Kidney (tissue), 14 donors: ENCODE measurements around the gene DDX55. TPM values are rescaled to one million over a fixed set of nuclear protein-coding genes. Genes with fewer than 3 reads are reported as not detected.
"Not testable (repeated sequence)": the region's sequence is repeated elsewhere in the genome, so short reads cannot be mapped to it uniquely, and the experiment has no call there.

Source experiments
- DNase-seq, 5 donors: peaks; one replicate each; pipeline ENCODE4 v3.0.0-alpha.2; 2013 to 2020
- FAIRE-seq: peaks from 2 replicates; lab custom pipeline; 2012; peaks lifted over from hg19 to GRCh38; lab: Jason Lieb, UNC
- H3K27ac ChIP-seq, 2 donors: one replicate each; pipeline ENCODE4 v1.7.0; 2013; ENCODE audit warnings: low read depth in 2 of 2, low read length in 2 of 2, inconsistent platforms in 1 of 2
- H3K27me3 ChIP-seq: one replicate; pipeline ENCODE4 v1.7.1; 2013; ENCODE audit warnings: low read length, inconsistent platforms; ENCODE audit not compliant: control insufficient read depth, insufficient read depth
- H3K36me3 ChIP-seq, 3 donors: one replicate each; pipeline versions ENCODE4 v1.7.0 to v1.7.1; 2013; ENCODE audit warnings: low read length in 3 of 3, control low read depth in 1 of 3, inconsistent platforms in 1 of 3; ENCODE audit not compliant: insufficient read depth in 3 of 3, control insufficient read depth in 2 of 3
- H3K4me1 ChIP-seq, 3 donors: one replicate each; pipeline versions ENCODE4 v1.7.0 to v1.7.1; 2013; ENCODE audit warnings: low read length in 3 of 3, inconsistent platforms in 1 of 3, low read depth in 1 of 3; ENCODE audit not compliant: control insufficient read depth in 2 of 3, insufficient read depth in 2 of 3
- H3K4me3 ChIP-seq, 3 donors: one replicate each; pipeline versions ENCODE4 v1.7.0 to v1.8.1; 2013; ENCODE audit warnings: low read length in 3 of 3, control low read depth in 1 of 3, inconsistent platforms in 1 of 3
- H3K9ac ChIP-seq, 3 donors: one replicate each; pipeline versions ENCODE4 v1.7.0 to v1.7.1; 2013; ENCODE audit warnings: low read length in 3 of 3, control low read depth in 1 of 3, inconsistent platforms in 1 of 3
- H3K9me3 ChIP-seq, 3 donors: one replicate each; pipeline versions ENCODE4 v1.7.0 to v1.7.1; 2013; ENCODE audit warnings: low read length in 3 of 3, control low read depth in 1 of 3, inconsistent platforms in 1 of 3; ENCODE audit not compliant: control insufficient read depth in 2 of 3, insufficient read depth in 1 of 3
- CTCF ChIP-seq: IDR thresholded peaks from 3 replicates; pipeline ENCODE4 v1.5.1; 2012; ENCODE audit warnings: mild to moderate bottlenecking, moderate library complexity, borderline replicate concordance; ENCODE audit not compliant: insufficient read depth; ENCODE audit errors: extremely low read depth
- intact Hi-C: fragments of 100-400 bp; cut with DNase I; formaldehyde crosslinking; loops from one replicate; pipeline ENCODE4 v1.11.1; 2022
- polyA plus RNA-seq: library from polyadenylated mRNA; stranded (reverse); fragments of 350-450 nt; fragmentation: Illumina TruSeq; extraction: RNeasy Lipid Tissue Mini Kit (QIAGEN cat#74804); gene quantifications from one replicate; pipeline ENCODE4 v1.2.3, GENCODE V29; 2014; ENCODE audit warnings: low read depth, low replicate concordance; ENCODE audit not compliant: insufficient read depth
- total RNA-seq: library from RNA; stranded (reverse); fragmentation: NEBNext Ultra II Directional; extraction: Animal tissue kit (Norgen Biotek cat#: 25700); gene quantifications from one replicate; pipeline ENCODE4 v1.2.1, GENCODE V29; 2021
- donor health status: control.
- donor health status: control.
- donor health status: control.
- donor health status: control.
- donor health status: control.
- donor health status: DM: yes; HTN: yes; CAD: no.
- donor health status: Normal renal cell carcinoma (clear cell type).

DDX55 gene
- total and polyA plus RNA-seq, 2 donors from 2014 or later: 9.2 to 20.3 TPM

GRCh38 chr12:123599310-123599709 is 2.6 kb upstream of the DDX55 start:
- Histone ChIP-seq H3K27me3 (no peaks in the 10 kb centered on the region), H3K9me3 (no peaks in the 10 kb centered on the region), H3K4me1 (peaks cover 0 to 12% (median 5%) of the 10 kb centered on the region in 3 donors), H3K9ac (no peak overlapping the region), H3K4me3 (no peak overlapping the region), H3K36me3 (peaks cover 9 to 22% (median 12%) of the 10 kb centered on the region in 3 donors), H3K27ac (no peak overlapping the region)
- DNase-seq: no peak
- no peak for TF ChIP-seq CTCF
- no peak for FAIRE-seq
- intact Hi-C loops: no loop called here

- DNase-seq: no peak
- no peak overlapping the region for H3K9ac ChIP-seq
- no peaks in the 10 kb centered on the region for H3K9me3 ChIP-seq
- H3K36me3 ChIP-seq: peaks cover 9 to 22% (median 12%) of the 10 kb centered on the region in 3 donors
- H3K4me1 ChIP-seq: peaks cover 0 to 12% (median 5%) of the 10 kb centered on the region in 3 donors
- H3K4me3 ChIP-seq: no peak overlapping the region
- intact Hi-C loops: no loop called here
- FAIRE-seq: no peak
- H3K27me3 ChIP-seq: no peaks in the 10 kb centered on the region
- H3K27ac ChIP-seq: no peak overlapping the region
- no peak for TF ChIP-seq CTCF
These were observed 2.2 kb upstream of the DDX55 start for GRCh38 chr12:123599721-123600120.

GRCh38 chr12:123602651-123603195 is 824 bp downstream of the DDX55 start:
- H3K4me3 ChIP-seq: peak overlapping the region; percentile 76 to 94 (median 91)
- peak overlapping the region; percentile 78 to 97 (median 94) for H3K9ac ChIP-seq
- DNase-seq (no peak), FAIRE-seq (no peak)
- intact Hi-C loops: no loop called here
- no peaks in the 10 kb centered on the region for H3K27me3 ChIP-seq
- peak overlapping the region in 1 of 2 donors; percentile 76 for H3K27ac ChIP-seq
- H3K36me3 ChIP-seq: peaks cover 6 to 27% (median 9%) of the 10 kb centered on the region in 3 donors
- H3K4me1 ChIP-seq: peaks cover 0 to 12% (median 5%) of the 10 kb centered on the region in 3 donors
- no peaks in the 10 kb centered on the region for H3K9me3 ChIP-seq
- no peak for TF ChIP-seq CTCF

GRCh38 chr12:123603495-123603894 is 1.6 kb downstream of the DDX55 start:
- FAIRE-seq, H3K9me3 ChIP-seq, H3K27me3 ChIP-seq, H3K4me3 ChIP-seq, H3K27ac ChIP-seq, H3K9ac ChIP-seq, intact Hi-C loops, DNase-seq: not testable (repeated sequence)
- Histone ChIP-seq H3K36me3 (peaks cover 6 to 28% (median 9%) of the 10 kb centered on the region in 3 donors), H3K4me1 (peaks cover 0 to 12% (median 5%) of the 10 kb centered on the region in 3 donors)
